Daoy (cell line): ENCODE measurements around the gene C4orf50. TPM values are rescaled to one million over a fixed set of nuclear protein-coding genes. Genes with fewer than 3 reads are reported as not detected.

Experiments used
- DNase-seq: peaks from one replicate; pipeline ENCODE4 v3.0.0-alpha.2; 2015; ENCODE audit warnings: low read depth
- total RNA-seq: library from RNA; depleted of rRNA; stranded (reverse); fragments of >200 nt; shearing (Covaris generic); gene quantifications from 2 replicates; pipeline ENCODE4 v1.2.3, GENCODE V29; 2014

Gene C4orf50
- total RNA-seq, 1 experiment from 2014 or later: not detected

DNA sequence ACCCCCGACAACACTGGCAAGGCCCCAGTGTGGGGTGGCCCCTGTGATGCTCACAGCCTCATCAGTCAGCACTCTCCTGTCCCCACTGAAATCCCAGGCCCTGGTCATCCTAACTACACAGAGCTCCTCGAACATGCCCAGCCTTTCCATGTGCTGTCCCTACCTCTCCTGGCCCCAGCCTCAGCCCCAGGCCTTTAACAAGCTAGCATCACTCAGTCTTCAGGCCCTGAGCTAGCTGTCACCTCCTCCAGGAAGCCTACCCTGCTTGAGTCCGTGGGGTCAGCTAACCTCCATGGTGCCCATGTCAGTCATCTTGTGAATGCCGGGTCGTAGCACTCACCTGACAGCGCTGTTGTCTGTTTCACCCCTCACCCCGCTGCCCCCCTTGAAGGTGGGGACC is 25.6 kb upstream of the C4orf50 start:
- DNase-seq: no peak

- no peak for DNase-seq
Observed at GRCh38 chr4:6043188-6043587, 25.0 kb upstream of the C4orf50 start.

DNA sequence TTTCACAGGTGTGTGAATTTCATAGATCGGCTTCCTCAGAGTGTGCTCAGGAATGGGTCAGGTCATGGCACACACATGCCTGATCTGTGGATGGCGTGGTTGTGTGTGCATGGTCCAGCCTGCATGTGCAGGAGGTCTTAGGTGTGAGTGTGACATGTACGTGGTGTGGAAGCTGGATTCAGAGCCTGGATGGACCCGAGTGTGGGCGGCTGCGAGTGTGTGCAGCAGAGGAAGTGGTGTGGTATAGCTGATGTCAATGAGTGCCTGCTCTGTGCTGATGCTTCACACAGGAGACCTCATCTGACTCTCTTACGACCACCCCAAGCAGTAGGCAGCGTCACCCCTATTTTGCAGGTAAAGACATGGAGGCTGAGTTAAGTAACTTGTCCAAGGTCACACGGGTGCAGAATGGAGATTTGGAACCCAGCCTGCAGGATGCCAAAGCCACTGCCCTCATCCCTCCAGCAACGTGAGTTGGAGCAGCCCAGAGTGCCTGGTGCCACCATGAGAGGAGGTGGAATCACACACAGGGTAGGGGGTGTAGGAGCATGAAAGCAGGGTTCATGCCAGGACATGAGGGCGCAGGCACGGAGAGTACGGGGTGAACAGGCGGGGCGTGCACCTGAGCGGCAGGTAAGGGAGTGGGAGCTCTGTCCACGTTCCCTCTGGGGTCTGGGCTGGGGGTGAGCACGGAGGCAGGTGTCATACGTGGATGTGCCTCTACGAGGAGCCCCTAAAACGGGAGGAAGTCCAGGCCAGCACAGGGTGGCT is 24.2 kb upstream of the C4orf50 start:
- no peak for DNase-seq

- no peak for DNase-seq
Observed at GRCh38 chr4:6041800-6042199, 23.6 kb upstream of the C4orf50 start.

DNA sequence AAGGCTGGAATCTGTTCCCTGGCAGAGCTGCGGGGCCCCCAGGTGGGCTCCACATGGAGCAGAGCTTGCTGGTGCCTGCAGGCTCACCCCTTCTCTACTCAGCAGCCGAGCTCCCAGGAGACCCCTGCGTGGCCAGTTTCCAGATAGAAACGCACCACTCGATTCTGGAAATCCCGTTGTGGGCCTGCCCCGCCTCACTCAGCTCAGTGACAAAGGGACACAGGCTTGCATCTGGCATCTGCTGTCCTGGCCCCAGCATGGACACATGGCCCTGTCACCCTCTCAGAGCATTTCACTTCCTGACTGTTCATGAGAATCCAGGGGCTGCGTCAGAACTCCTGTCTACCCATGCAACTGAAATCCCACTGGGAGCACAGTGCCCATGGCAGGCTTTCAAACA is 20.5 kb upstream of the C4orf50 start:
- no peak for DNase-seq

GRCh38 chr4:6035786-6036185 is 17.6 kb upstream of the C4orf50 start:
- no peak for DNase-seq

GRCh38 chr4:6033381-6033780 is 15.2 kb upstream of the C4orf50 start:
- DNase-seq: no peak

- DNase-seq: peak; percentile 46
Observed at GRCh38 chr4:6032249-6033244, 14.3 kb upstream of the C4orf50 start.

DNA sequence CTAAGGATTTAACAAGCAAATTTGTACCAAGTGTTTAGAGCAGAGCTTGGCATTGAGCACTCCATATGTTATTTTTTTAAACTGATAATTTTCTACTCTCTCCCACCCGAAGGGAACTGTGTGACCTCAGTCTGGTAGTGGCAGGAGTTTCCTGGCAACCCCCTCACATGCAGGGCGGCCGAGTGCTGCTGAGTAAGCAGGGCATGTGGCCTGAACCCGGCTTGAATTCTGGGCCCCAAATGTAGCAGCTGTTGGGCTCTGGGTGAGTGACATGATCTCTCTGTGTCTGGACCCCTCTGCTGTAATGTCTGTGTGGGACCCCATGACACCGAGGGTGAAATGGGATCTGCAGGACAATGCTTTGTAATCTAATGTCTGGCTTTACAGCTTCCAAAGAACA is 13.6 kb upstream of the C4orf50 start:
- DNase-seq: no peak

DNA sequence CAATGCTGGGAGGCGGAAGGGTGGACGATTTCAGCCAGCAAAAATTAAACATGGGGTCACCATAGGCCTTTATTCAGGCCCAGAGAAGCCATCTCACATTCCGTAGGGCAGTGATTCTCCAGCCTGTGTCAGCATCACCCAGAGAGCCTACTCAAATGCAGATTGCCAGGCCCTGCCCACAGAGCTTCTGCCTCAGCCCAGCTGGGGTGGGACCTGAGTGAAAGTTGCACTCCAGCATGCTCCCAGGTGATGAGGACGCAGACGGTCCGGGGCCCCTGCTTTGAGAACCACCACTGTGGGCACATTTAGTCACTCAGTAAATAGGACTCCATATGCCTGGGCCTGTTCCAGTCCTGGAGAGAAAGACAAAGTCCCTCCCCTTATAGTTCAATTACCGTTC is 12.4 kb upstream of the C4orf50 start:
- no peak for DNase-seq

DNA sequence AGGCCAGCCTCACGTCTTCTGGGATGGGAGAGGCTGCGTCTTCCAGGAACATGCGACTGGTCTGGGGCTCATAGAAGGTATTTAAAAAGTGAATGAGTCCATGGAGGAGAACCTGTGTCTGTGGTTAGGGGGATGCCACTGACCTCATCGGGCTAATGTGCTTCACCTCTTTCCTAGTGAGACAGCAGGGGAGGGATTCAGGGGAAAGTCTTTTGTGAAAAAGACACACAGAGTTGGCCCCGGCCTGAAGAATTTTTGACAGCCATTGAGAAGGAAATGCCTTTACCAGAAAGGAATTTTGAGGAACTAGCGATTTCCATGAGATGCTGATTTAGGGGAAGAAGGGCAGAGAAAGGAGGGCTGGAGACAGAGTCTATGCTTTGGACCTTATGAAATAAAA is 11.0 kb upstream of the C4orf50 start:
- no peak for DNase-seq

DNA sequence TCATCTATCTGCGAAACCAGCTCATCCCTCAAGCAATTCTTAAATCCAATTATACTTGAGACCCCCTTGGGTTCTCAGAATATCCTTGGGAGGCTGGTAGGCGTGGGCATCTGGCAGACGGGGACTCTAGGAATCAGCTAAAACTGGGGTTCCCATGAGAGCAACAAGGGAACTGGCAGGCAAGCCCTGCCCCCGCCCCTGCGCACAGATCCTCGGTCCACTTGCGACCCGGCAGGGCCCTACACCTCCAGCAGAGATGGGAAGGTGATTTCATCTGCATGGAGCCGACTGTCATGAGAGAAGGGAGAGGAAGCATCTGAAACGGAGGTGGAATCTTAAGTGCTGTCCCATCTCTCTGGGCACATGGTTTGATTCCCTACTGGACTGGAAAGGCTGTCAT is 9.9 kb upstream of the C4orf50 start:
- DNase-seq: no peak

DNA sequence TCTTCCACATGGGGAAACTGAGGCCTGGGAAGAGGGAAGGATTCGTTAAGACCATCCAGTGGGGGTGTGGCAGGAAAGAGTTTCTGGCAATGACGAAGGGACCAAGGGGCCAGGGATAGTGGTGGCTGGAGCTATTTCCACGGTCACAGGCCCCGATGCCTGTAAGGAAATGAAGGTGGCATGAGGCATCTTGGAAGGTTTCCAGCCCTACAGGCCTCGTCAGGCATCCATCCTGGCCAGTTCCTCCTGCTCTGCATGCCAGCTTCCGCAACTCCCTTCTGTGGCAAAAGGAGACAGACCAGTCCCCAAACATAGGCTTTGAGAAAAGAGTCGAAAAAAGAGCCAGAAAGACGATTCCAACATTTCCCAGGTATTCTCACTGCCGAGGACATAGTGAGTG is 9.2 kb upstream of the C4orf50 start:
- no peak for DNase-seq

GRCh38 chr4:6024313-6024960 is 6.2 kb upstream of the C4orf50 start:
- no peak for DNase-seq

DNA sequence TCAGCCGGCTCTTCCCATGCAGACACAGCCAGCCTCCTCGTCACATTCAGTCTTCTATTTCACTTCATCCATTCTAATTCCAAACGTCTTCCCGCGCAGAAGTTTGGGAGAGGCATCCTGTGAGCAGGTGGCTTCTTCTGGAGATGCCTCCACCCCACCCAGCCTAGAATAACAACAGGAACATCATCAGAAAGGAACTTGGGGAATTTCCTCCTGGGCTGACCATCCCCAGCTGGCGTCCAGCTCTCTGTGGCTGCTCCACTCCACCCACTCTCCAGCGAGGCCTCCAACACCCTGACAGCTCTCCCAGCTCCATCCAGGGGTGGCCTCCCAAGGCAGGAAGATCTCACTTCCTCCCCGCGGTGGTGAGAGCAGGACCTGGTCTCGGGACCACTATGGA is 5.5 kb upstream of the C4orf50 start:
- DNase-seq: peak; percentile 37

DNA sequence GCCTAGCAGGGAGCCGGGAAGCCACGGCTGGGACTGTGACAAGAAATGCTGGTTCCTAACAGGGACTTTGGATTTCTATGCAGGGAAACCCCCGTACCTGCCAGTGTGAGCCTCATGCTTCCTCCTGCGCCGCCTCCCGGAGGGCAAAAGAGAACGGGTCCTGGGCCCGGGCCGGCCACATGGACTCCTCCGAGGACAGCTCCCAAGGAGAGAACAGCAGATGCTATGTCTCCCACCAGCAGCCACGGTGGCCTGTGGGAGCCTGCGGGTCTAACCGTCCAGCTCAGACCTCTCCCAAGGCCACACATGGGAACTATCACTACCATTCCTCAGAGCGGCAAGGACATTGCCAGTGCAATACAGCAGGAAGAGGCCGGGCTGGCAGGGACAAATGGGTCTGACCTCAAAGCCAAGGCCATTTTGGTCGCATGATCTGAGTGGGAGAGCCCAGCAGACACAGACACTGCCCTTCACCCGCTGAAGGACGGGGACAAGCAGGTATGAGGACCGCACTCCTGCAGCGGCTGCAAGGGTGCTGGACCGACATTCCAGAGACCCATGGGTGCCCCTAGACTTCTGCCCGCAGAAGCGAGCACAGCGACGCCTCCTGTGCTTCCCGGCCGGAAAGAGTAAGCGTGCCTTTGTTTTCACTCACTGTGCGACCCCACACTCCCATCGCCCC is 4.5 kb upstream of the C4orf50 start:
- DNase-seq: no peak

DNA sequence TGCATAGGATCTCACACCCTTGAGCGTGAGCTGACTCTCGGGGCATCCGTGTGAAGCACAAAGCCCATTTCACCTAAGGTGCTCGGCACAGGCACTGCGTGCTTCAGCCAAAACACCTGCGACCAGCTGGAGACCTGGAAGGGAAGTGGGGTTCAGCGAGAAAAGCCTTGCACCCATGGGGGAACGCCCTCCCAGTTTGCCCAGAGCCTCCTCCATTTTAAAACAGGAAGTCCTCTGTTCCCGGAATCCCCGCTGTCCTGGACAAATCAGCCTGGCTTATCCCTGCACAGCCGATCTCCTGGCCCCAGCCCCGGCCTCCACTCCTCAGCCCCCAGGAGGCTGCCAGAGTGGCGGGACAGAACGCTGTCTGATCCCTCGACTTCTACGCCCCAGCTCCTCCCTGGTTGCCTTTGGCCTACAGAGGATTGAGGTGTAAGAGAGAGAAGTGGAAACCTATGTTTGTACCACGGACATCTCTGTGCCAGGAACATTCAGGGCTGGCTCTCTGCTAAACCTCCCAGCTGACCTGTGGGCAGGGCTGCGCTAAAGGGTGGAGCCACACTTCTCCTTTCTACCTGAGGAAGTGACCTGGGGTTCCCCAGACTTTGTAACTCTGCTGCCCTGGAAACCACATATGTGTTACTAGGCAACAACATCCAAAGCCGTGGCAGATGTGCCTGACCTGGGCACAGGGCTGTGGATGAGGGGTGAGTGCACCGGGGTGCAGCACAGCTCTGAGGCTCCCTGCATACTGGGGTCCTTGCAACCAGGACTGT is 3.8 kb upstream of the C4orf50 start:
- no peak for DNase-seq

DNA sequence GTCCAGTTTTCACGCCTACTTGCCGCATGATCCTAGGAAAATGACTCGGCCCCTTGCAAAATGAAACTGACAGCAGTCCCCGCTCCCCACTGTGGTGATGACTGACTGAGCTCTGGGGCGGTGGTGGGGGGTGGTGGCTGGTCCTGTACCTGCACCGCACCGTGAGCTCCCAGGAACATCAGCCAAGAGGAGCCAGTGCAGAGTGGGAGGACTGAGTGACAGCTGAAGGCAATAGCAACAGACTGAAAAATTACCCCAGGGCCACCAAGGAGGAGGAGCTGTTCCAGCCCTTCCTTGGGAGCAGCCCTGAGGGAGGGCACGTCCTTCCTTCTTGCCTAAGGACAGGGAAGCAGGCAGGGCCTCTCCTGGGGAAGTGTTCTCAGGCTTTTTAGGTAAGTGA is 2.4 kb upstream of the C4orf50 start:
- no peak for DNase-seq

DNA sequence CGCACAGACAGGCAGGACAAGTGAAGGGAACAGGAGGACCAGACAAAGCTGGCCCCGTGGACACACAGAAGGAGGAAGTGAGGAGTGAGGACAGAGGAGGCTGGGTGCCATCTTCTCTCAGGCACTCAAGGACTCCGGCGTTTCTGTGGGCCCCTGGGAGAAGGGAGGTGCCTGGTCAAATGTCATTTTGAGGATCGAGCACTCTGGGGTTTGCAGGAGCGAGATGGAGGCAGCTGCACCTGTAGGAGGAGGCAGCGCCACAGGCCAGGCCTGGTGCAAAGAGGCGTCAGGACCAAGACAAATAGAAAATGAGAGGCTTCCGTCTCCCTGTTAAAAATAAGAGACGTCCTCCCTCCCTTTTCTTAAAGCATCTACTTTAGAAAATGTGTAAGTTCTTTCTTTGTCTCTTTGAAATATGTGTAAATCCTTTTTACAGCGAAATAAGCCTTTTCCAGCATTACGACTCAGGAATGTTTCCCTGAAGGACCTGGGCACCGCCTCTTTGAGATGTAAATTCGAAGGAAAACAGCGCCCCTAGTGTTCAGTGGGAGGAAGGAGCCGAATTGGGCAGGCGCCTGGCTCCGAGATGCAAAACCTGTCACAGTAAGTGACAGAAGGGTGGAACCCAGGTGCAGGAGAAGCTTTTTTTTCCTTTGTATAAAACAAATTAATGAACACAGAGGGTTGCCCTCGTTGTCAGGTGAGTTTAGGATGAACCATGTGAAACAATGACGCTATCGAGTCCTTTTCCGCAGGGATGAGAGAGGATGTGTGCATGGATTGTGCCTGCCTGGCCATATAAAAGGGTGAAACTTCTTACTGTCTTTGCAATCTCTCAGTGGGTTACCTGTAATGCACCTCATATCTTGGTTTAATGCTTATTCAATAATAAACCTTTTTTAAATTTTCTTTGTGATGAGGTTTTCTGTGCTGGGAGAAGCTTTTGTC is 1.4 kb upstream of the C4orf50 start:
- DNase-seq: peak; percentile 51

DNA sequence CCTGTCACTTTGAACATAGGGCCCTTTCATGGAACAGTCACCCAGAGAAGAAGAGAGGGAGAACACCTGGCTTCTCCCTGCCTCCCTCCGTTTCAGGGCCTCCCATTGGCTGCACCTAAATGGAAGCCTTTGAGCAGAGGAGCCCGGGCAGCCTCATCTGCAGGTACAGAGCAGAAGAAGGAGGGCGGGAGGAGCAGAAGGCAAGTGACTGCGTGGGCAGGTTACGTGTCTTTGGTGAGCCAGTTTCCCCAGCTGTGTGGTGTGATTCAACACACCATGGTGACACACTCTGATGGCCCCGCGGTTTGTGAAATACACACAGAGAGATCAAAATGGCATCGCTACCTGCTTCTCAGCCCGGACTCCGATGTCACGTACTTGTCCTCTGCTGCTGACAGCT is 431 bp downstream of the C4orf50 start:
- no peak for DNase-seq
